Astrocyte of the cerebellum (primary cell): ENCODE results near the gene DIP2C.

Experiments
- DNase-seq: peaks from one replicate; pipeline ENCODE4 v3.0.0-alpha.2; 2011; ENCODE audit warnings: low read depth
- H3K4me3 ChIP-seq: 2 replicates; pipeline ENCODE4 v1.5.1; 2011; ENCODE audit warnings: mild to moderate bottlenecking, low read depth, low read length, moderate library complexity
- in situ Hi-C: cut with HindIII; loops from 2 replicates; pipeline ENCODE4 v1.10.0; 2017; ENCODE audit warnings: low sequenced_read_pairs
- TF ChIP-seq, protein P1 (sequence below): IDR thresholded peaks from 2 replicates; pipeline ENCODE4 v1.5.1; 2012; ENCODE audit warnings: low read length, low read depth, moderate library complexity, mild to moderate bottlenecking; ENCODE audit errors: missing control alignments

The DIP2C gene

DNA sequence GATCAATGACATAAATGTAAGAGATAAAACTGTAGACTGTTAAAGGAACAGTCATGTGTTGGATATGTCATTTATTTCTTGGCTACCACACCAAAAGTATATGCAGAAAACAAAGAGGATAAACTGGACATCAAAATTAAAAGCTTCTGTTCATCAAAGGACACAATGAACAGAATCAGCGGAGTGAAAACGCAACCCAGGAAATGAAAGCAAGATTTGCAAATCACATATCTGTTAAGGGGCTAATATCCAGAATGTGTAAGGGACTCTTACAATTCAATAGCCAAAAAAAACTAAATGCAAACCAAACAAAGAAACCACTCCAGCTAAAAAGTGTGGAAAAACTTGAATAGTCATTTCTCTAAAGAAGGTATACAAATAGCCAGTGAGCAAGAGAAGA is 390.0 kb downstream of the DIP2C start:
- in situ Hi-C loops: no loop called here
- DNase-seq: no peak
- TF ChIP-seq, protein P1, sequence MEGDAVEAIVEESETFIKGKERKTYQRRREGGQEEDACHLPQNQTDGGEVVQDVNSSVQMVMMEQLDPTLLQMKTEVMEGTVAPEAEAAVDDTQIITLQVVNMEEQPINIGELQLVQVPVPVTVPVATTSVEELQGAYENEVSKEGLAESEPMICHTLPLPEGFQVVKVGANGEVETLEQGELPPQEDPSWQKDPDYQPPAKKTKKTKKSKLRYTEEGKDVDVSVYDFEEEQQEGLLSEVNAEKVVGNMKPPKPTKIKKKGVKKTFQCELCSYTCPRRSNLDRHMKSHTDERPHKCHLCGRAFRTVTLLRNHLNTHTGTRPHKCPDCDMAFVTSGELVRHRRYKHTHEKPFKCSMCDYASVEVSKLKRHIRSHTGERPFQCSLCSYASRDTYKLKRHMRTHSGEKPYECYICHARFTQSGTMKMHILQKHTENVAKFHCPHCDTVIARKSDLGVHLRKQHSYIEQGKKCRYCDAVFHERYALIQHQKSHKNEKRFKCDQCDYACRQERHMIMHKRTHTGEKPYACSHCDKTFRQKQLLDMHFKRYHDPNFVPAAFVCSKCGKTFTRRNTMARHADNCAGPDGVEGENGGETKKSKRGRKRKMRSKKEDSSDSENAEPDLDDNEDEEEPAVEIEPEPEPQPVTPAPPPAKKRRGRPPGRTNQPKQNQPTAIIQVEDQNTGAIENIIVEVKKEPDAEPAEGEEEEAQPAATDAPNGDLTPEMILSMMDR: no peak

DNA sequence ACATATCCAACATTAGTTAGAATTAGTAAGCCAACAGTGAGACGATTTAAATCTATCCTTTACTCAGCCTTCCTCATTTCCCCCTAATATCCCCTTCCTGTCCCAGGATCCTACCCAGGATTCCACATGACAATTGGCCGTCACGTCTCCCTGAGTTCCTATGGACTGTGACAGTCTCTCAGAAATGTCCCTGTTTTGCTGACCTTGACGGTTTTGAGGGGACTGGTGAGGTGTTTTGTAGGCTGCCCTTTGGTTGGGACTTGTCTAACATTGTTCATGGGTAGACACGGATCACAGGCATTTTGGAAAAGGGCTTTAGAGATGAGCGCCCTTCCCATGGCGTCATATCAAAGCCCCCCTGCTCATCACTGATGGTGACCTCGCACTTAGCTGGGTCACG is 391.4 kb downstream of the DIP2C start:
- no peak overlapping the region for H3K4me3 ChIP-seq
- in situ Hi-C loops: no loop called here
- no peak for DNase-seq
- TF ChIP-seq, protein P1: no peak

More for the DNA sequence above, 390.0 kb downstream of the DIP2C start:
- H3K4me3 ChIP-seq: no peak overlapping the region

DNA sequence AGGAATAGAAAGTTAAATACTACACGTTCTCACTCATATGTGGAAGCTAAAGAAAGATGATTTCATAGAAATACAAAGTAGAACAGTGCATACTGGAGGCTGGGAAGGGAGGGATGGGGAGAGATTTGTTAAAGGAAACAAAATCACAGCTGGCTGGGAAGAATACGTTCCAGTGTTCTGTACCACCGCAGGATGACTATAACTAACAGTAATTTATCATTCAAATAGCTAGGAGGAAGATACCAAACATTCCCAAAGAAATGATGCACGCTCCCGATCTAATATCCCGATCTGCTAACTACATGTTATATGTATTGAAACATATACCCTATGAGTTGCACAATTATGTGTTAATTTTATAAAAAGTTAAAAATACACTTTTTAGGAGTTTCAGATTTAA is 391.9 kb downstream of the DIP2C start:
- DNase-seq: no peak
- no peak overlapping the region for H3K4me3 ChIP-seq
- TF ChIP-seq, protein P1: no peak
- in situ Hi-C loops: no loop called here

DNA sequence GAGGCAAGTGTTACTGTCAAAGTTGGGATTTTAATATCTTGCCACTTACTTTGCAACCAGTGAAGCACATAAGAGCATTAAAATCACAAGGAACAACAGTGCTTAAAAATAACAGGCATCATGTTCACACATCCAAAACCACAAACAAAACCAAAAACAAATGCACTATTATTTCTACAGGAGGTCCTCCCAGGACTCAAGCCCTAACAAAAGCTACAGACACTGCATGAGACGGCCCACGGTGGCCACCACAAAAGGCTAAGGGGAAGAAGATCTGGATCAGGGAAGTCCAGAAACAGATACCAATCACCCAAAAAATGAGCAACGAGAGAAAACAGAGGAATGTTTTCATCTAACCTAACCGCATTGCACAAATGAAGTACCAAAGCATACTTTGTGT is 395.8 kb downstream of the DIP2C start:
- in situ Hi-C loops: no loop called here
- no peak overlapping the region for H3K4me3 ChIP-seq
- TF ChIP-seq, protein P1: no peak
- no peak for DNase-seq

DNA sequence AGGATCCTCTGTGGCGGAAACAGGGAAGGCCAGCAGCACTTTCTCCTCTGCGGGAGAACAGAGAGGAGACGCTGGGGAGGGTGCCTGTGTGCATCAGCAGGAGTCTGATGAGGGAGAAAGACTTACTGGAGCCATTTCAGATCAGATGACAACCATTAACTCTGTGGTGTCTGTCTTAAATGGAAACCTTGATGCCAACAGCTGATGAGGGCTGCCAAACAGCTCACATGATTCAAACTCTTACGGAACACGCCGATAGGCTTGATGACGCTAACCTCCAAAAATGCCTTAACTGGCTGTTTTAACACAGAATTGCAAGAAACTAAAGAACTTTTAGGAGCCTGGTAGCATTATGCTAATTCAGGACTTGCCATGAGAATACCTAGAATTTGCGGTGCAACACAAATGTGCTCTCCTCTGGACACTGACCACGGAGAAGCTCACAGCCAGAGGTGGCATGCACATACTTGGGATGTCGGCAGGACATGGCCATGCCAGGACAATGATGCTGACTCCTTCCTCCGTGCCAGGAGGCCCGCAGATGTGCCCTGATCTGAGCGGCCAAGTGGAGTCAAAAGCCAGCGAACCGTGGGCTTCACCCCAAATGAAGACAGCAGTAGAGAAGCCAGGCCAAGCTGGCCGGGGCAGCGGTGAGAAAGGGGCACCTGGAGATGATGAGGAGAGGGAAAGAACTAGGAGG is 399.3 kb downstream of the DIP2C start:
- H3K4me3 ChIP-seq: no peak overlapping the region
- no peak for DNase-seq
- in situ Hi-C loops: no loop called here
- TF ChIP-seq, protein P1: no peak

DNA sequence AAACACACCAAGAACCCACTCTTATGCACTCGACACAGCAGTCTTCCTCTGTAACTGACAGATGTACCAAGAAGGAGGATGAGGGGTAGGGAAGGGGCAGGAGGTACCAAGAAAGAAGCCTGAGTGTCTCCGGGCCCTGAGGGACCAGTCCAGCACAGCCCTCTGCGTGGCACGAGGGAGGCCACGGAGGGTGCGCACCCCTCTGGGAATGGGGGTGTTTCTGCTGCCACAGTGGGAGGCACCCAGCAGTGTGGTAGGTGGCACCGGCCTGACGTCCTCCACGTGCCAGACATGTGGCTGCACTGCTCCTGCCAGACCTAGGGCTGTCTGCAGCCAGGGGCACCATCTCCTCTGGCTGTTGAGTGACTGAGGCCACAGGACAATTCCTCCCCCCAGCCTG is 399.9 kb downstream of the DIP2C start:
- no peak overlapping the region for H3K4me3 ChIP-seq
- TF ChIP-seq, protein P1: no peak

More for the DNA sequence above, 399.9 kb downstream of the DIP2C start:
- in situ Hi-C loops: no loop called here
- DNase-seq: no peak
